Measurements from ENCODE around the gene MANBA.
A peak's percentile ranks its signal among the peaks of the same experiment; 100 is the strongest.

MANBA gene

GRCh38 chr4:102663073-102663472 is 97.7 kb downstream of the MANBA start:
- Histone ChIP-seq H3K27me3 (ENCODE audit: insufficient read depth, low read length, poor library complexity, severe bottlenecking) (no peaks in the 10 kb centered on the region), H3K4me2 (ENCODE audit: low read depth, low read length, poor library complexity, severe bottlenecking) (peak overlapping the region; percentile 49), H3K36me3 (ENCODE audit: insufficient read depth, low read length) (no peaks in the 10 kb centered on the region), H3K9me2 (replicated peaks; ENCODE audit: low read depth, low read length) (no peaks in the 10 kb centered on the region), H3K79me2 (ENCODE audit: insufficient read depth, low read length) (no peaks in the 10 kb centered on the region), H4K20me1 (ENCODE audit: insufficient read depth, low read length, poor library complexity, severe bottlenecking) (no peaks in the 10 kb centered on the region), H3K9ac (ENCODE audit: low read depth, low read length, poor library complexity, severe bottlenecking) (no peak overlapping the region), H3K9me3 (ENCODE audit: insufficient read depth, low read depth, low read length) (no peaks in the 10 kb centered on the region), H3K4me3 (ENCODE audit: low read length, poor library complexity, severe bottlenecking) (peak overlapping the region; percentile 42), H3K4me1 (ENCODE audit: insufficient read depth, low read length, poor library complexity, severe bottlenecking) (peaks cover 42% of the 10 kb centered on the region), H3F3A (ENCODE audit: low read depth) (no peaks in the 10 kb centered on the region), H2AFZ (ENCODE audit: low read length) (no peak overlapping the region)
- TF ChIP-seq EZH2phosphoT487 (IDR thresholded peaks at IDR 0.05; ENCODE audit: borderline replicate concordance) = peak; percentile 37; the same call in 1 of the 2 replicates
- TF ChIP-seq, protein P1, sequence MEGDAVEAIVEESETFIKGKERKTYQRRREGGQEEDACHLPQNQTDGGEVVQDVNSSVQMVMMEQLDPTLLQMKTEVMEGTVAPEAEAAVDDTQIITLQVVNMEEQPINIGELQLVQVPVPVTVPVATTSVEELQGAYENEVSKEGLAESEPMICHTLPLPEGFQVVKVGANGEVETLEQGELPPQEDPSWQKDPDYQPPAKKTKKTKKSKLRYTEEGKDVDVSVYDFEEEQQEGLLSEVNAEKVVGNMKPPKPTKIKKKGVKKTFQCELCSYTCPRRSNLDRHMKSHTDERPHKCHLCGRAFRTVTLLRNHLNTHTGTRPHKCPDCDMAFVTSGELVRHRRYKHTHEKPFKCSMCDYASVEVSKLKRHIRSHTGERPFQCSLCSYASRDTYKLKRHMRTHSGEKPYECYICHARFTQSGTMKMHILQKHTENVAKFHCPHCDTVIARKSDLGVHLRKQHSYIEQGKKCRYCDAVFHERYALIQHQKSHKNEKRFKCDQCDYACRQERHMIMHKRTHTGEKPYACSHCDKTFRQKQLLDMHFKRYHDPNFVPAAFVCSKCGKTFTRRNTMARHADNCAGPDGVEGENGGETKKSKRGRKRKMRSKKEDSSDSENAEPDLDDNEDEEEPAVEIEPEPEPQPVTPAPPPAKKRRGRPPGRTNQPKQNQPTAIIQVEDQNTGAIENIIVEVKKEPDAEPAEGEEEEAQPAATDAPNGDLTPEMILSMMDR (conservative IDR thresholded peaks at IDR 0.05; ENCODE audit: low read length) = no peak

- Histone ChIP-seq H3K4me3 (ENCODE audit: low read length, poor library complexity, severe bottlenecking) (peak overlapping the region; percentile 11), H3F3A (ENCODE audit: low read depth) (no peaks in the 10 kb centered on the region), H2AFZ (ENCODE audit: low read length) (no peak overlapping the region), H3K9me3 (ENCODE audit: insufficient read depth, low read depth, low read length) (no peaks in the 10 kb centered on the region), H3K4me1 (ENCODE audit: insufficient read depth, low read length, poor library complexity, severe bottlenecking) (peaks cover 38% of the 10 kb centered on the region), H3K9me2 (replicated peaks; ENCODE audit: low read depth, low read length) (no peaks in the 10 kb centered on the region), H3K79me2 (ENCODE audit: insufficient read depth, low read length) (no peaks in the 10 kb centered on the region), H3K27me3 (ENCODE audit: insufficient read depth, low read length, poor library complexity, severe bottlenecking) (no peaks in the 10 kb centered on the region), H3K36me3 (ENCODE audit: insufficient read depth, low read length) (no peaks in the 10 kb centered on the region), H4K20me1 (ENCODE audit: insufficient read depth, low read length, poor library complexity, severe bottlenecking) (no peaks in the 10 kb centered on the region), H3K9ac (ENCODE audit: low read depth, low read length, poor library complexity, severe bottlenecking) (no peak overlapping the region), H3K4me2 (ENCODE audit: low read depth, low read length, poor library complexity, severe bottlenecking) (peak overlapping the region; percentile 46)
- TF ChIP-seq, protein P1 (conservative IDR thresholded peaks at IDR 0.05; ENCODE audit: low read length) = no peak
- TF ChIP-seq EZH2phosphoT487 (IDR thresholded peaks at IDR 0.05; ENCODE audit: borderline replicate concordance) = no peak
These were observed 103.6 kb downstream of the MANBA start for GRCh38 chr4:102657206-102657605.

- no peaks in the 10 kb centered on the region for H3K9me2 ChIP-seq (replicated peaks; ENCODE audit: low read depth, low read length)
- H3K4me1 ChIP-seq (ENCODE audit: insufficient read depth, low read length, poor library complexity, severe bottlenecking) = no peaks in the 10 kb centered on the region
- no peak overlapping the region for H2AFZ ChIP-seq (ENCODE audit: low read length)
- H3K9me3 ChIP-seq (ENCODE audit: insufficient read depth, low read depth, low read length) = peaks cover 6% of the 10 kb centered on the region; the same call in 1 of the 2 replicates
- H3K27me3 ChIP-seq (ENCODE audit: insufficient read depth, low read length, poor library complexity, severe bottlenecking) = no peaks in the 10 kb centered on the region
- no peaks in the 10 kb centered on the region for H4K20me1 ChIP-seq (ENCODE audit: insufficient read depth, low read length, poor library complexity, severe bottlenecking)
- no peak overlapping the region for H3K9ac ChIP-seq (ENCODE audit: low read depth, low read length, poor library complexity, severe bottlenecking)
- TF ChIP-seq, protein P1 (conservative IDR thresholded peaks at IDR 0.05; ENCODE audit: low read length) = no peak
- no peak for TF ChIP-seq EZH2phosphoT487 (IDR thresholded peaks at IDR 0.05; ENCODE audit: borderline replicate concordance)
- 0 out of 2 replicates have a peak, but pooled peaks cover 5% of the 10 kb centered on the region for H3F3A ChIP-seq (ENCODE audit: low read depth)
- no peak overlapping the region for H3K4me3 ChIP-seq (ENCODE audit: low read length, poor library complexity, severe bottlenecking)
- peaks cover 23% of the 10 kb centered on the region for H3K36me3 ChIP-seq (ENCODE audit: insufficient read depth, low read length)
- H3K79me2 ChIP-seq (ENCODE audit: insufficient read depth, low read length) = no peaks in the 10 kb centered on the region
- no peak overlapping the region for H3K4me2 ChIP-seq (ENCODE audit: low read depth, low read length, poor library complexity, severe bottlenecking)
These were observed 113.7 kb downstream of the MANBA start for GRCh38 chr4:102647117-102647516.

Measured in Loucy (cell line).